HEK293T (cell line): Measurements from ENCODE around the gene AIMP1.
A peak's percentile ranks its signal among the peaks of the same experiment; 100 is the strongest.

ENCODE experiments used
- CTCF ChIA-PET: fragments of 350-600 bp; formaldehyde crosslinking; extraction: SDS; loops from one replicate; lab custom pipeline; 2021; ENCODE audit warnings: antibody characterized with exemption, inconsistent platforms; lab: Yijun Ruan, JAX
- POLR2A ChIA-PET: fragments of 350-600 bp; formaldehyde crosslinking; extraction: SDS; loops from one replicate; lab custom pipeline; 2020; ENCODE audit warnings: antibody characterized with exemption, inconsistent platforms; lab: Yijun Ruan, JAX
- DNase-seq: peaks from one replicate; pipeline ENCODE4 v3.0.0; 2012; ENCODE audit warnings: mixed read lengths; ENCODE audit errors: extremely low spot score
- ARNT ChIP-seq: fragments of 450-650 bp; IDR thresholded peaks from 2 replicates; pipeline ENCODE4 v1.6.1; 2017; ENCODE audit warnings: mild to moderate bottlenecking
- BHLHE40 ChIP-seq: fragments of 450-650 bp; IDR thresholded peaks from 2 replicates; pipeline ENCODE4 v1.6.1; 2016; ENCODE audit warnings: mild to moderate bottlenecking, moderate library complexity, borderline replicate concordance
- CTBP1 ChIP-seq: fragments of 450-650 bp; IDR thresholded peaks from 2 replicates; pipeline ENCODE4 v1.6.1; 2016; ENCODE audit warnings: borderline replicate concordance
- ELF4 ChIP-seq: fragments of 450-650 bp; IDR thresholded peaks from 2 replicates; pipeline ENCODE4 v1.6.1; 2017; ENCODE audit warnings: antibody characterized with exemption
- FOXA1 ChIP-seq: fragments of 450-650 bp; IDR thresholded peaks from 2 replicates; pipeline ENCODE4 v1.6.1; 2016; ENCODE audit warnings: mild to moderate bottlenecking
- FOXK2 ChIP-seq: fragments of 450-650 bp; IDR thresholded peaks from 2 replicates; pipeline ENCODE4 v1.6.1; 2016; ENCODE audit warnings: mild to moderate bottlenecking
- FOXM1 ChIP-seq: fragments of 450-650 bp; IDR thresholded peaks from 2 replicates; pipeline ENCODE4 v1.6.1; 2017; ENCODE audit warnings: mild to moderate bottlenecking, borderline replicate concordance
- HDGF ChIP-seq: fragments of 450-650 bp; IDR thresholded peaks from 2 replicates; pipeline ENCODE4 v1.6.1; 2017; ENCODE audit warnings: antibody characterized with exemption, borderline replicate concordance
- L3MBTL2 ChIP-seq: fragments of 450-650 bp; conservative IDR thresholded peaks from 2 replicates; pipeline ENCODE4 v1.6.1; 2016; ENCODE audit warnings: mild to moderate bottlenecking
- LEF1 ChIP-seq: fragments of 450-650 bp; IDR thresholded peaks from 2 replicates; pipeline ENCODE4 v1.6.1; 2017; ENCODE audit warnings: mild to moderate bottlenecking, borderline replicate concordance
- NFRKB ChIP-seq: fragments of 450-650 bp; IDR thresholded peaks from 2 replicates; pipeline ENCODE4 v1.6.1; 2016; ENCODE audit warnings: mild to moderate bottlenecking, moderate library complexity
- SP1 ChIP-seq: fragments of 450-650 bp; IDR thresholded peaks from 2 replicates; pipeline ENCODE4 v1.6.1; 2017
- SUZ12 ChIP-seq: fragments of 450-650 bp; IDR thresholded peaks from 2 replicates; pipeline ENCODE4 v1.6.1; 2016; ENCODE audit warnings: mild to moderate bottlenecking
- TARDBP ChIP-seq: fragments of 450-650 bp; IDR thresholded peaks from 2 replicates; pipeline ENCODE4 v1.6.1; 2016
- ZNF384 ChIP-seq: fragments of 450-650 bp; IDR thresholded peaks from 2 replicates; pipeline ENCODE4 v1.6.1; 2016
- TF ChIP-seq, protein P1 (sequence below): fragments of 450-650 bp; IDR thresholded peaks from 2 replicates; pipeline ENCODE4 v1.6.1; 2016

Gene AIMP1

DNA sequence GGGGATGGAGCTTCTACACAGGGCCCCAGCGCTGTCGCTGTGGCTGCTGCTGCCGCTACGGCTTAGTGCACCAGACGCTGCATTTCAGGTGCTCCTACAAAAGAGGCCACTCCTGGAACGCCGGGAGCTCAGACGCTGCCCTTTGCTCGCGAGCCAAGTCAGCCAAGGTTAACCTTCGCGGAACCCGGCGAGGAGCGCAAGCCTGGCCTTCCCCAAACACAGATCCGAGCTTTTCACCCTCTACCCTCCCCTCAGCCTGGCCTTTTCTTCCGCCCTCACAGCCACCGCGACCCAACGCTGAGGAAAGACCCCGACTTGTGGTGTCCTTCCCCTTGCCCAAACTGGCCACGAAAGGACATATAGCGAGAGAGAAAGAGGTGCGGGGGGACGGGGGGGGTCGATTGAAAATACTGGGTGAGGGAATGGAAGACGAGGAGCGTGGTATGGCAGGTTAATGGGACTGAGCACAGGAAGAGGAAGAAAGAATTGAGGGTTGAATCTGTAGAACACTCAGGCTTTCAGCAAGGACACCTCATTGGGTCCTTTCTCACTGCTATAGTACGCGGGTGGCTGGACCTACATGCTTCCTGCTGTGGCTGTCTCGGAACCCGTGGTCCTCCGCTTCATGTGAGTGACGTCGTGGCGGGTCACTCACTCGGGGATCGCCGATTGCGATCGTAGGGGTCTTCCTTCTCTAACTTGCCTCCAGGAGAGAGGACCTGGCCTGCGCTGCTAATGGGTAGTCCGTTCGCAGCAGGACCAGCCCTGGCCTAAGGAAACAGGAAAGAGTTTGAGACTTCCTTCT, at the start of gene AIMP1, which contains the start of gene TBCK:
TSS of gene AIMP1 (plus strand) at position 583 of the 805 bp plus-strand sequence. CDS start 8,460 bp downstream, outside the sequence.
TSS of gene TBCK (minus strand) at position 242 of the 805 bp plus-strand sequence. CDS start 7,249 bp downstream, outside the sequence.
- CTCF ChIA-PET = interaction anchor here (0.7 to 1.1 kb wide), 2 partner anchors 12 to 187 kb away, joined by 3 to 5 read pairs; no protein-coding TSS in a partner anchor
- POLR2A ChIA-PET = interaction anchor here (0.6 to 1.4 kb wide), 7 partner anchors 10 to 50 kb away, joined by 3 to 5 read pairs (median 4); no protein-coding TSS in a partner anchor
- peak; percentile 49; the same call in 1 of the 2 replicates for TF ChIP-seq NFRKB
- TF ChIP-seq ARNT = no peak
- TF ChIP-seq ELF4 = peak; percentile 53; the same call in 1 of the 2 replicates
- TF ChIP-seq SP1 = no peak
- TF ChIP-seq FOXM1 = 0 out of 2 replicates have a peak, but pooled peaks have one; percentile 38
- TF ChIP-seq L3MBTL2 = 0 out of 2 replicates have a peak, but pooled peaks have one; percentile 35
- no peak for TF ChIP-seq FOXA1
- TF ChIP-seq, protein P1, sequence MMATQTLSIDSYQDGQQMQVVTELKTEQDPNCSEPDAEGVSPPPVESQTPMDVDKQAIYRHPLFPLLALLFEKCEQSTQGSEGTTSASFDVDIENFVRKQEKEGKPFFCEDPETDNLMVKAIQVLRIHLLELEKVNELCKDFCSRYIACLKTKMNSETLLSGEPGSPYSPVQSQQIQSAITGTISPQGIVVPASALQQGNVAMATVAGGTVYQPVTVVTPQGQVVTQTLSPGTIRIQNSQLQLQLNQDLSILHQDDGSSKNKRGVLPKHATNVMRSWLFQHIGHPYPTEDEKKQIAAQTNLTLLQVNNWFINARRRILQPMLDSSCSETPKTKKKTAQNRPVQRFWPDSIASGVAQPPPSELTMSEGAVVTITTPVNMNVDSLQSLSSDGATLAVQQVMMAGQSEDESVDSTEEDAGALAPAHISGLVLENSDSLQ = peak; percentile 85
- peak; percentile 76 for DNase-seq

DNA sequence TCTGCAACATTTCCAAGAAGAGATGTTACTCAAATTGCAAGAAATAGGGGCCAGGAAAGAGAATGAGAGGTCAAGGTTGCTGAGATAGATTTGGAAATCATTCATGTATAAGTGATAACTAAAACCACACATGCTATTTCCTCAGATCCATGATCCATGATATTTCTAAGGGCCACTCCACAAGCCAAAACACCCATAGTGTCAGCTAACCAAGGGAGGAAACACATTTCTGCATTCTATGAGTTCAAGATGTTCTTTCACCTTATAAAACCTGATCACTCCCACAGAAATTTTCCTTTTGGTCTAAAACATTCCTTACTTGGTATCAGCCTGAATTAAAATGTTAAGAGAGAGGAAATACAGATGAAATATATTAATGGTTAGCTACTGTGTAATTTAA, 47.6 kb upstream of the AIMP1 start:
- TF ChIP-seq ARNT (no peak), HDGF (no peak), L3MBTL2 (no peak), SUZ12 (no peak), BHLHE40 (no peak), FOXA1 (no peak), ELF4 (no peak), TARDBP (no peak)
- no peak for DNase-seq
- POLR2A ChIA-PET = interaction anchor here (1.0 kb wide), 1 partner anchor 47 kb away, joined by 3 read pairs; the partner anchor contains the start of genes AIMP1 and TBCK
- CTCF ChIA-PET = no interaction called here

DNA sequence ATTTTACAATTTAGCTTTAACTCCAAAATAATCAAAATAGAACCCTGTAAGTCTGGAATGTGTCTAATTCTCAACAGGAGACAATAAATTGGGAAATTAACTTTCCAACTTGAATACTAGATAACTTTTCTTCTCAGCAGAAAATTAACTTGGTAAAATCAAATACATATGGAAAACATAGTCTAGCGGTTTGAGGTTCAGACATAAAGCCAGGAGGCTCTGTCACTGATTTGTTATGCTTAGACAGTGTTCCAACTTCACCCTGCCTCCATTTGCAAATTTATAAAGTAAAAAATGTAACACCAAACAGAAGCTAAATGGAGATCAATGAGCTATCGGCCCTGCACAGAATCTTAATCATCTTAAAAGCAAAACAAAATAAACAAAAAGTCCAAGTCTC, 46.6 kb upstream of the AIMP1 start:
- POLR2A ChIA-PET = no interaction called here
- DNase-seq = no peak
- no peak for TF ChIP-seq TARDBP
- TF ChIP-seq FOXK2 = no peak
- TF ChIP-seq HDGF = no peak
- TF ChIP-seq BHLHE40 = no peak
- TF ChIP-seq ZNF384 = no peak
- TF ChIP-seq ELF4 = no peak
- no peak for TF ChIP-seq FOXA1
- no peak for TF ChIP-seq SUZ12
- TF ChIP-seq CTBP1 = no peak
- no peak for TF ChIP-seq FOXM1
- no peak for TF ChIP-seq L3MBTL2
- no peak for TF ChIP-seq ARNT
- TF ChIP-seq LEF1 = no peak
- CTCF ChIA-PET = no interaction called here

DNA sequence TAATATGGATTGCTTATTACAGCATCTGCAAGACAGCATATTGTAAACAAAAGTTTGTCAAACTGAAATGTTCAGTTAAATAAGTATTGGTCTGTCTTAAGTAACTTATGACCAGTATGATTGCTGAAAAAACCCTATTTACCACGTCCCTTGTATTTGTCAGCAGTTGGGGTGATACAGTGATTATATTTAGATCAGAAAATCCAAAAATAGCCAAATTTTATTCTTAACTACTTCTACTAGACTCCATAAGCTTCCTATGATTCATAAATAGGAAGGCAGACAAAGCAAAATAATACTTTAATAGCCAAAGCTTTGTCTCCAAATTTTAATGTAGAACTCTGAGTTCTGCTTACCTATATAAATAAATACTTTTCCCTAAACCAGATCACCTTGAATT, 45.6 kb upstream of the AIMP1 start:
- no peak for TF ChIP-seq SUZ12
- TF ChIP-seq ARNT = no peak
- no peak for TF ChIP-seq SP1
- no peak for DNase-seq
- ChIA-PET POLR2A (interaction anchor here (0.9 kb wide), 1 partner anchor 45 kb away, joined by 4 read pairs; the partner anchor contains the start of gene TBCK), CTCF (no interaction called here)

DNA sequence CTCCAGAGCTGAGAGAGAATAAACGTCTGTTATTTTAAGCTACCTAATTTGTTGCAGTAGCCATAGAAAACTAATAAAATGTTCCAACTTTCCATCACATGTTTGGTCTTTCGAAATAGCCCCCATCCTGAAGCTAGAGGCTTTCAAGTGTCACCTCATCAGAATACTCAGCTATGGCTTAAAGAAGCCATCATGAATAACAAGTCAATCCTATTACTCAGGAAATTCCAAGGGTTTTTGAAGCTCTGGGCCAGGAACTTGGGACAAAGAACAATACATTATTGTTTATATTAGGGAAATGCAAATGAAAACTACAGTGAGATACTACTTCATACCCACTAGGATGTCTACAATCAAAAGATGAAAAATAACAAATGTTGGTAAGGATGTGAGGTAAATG, 42.5 kb upstream of the AIMP1 start:
- DNase-seq = no peak
- TF ChIP-seq ELF4 (no peak), FOXM1 (no peak), ZNF384 (no peak), CTBP1 (no peak), SP1 (no peak), ARNT (no peak), L3MBTL2 (no peak), HDGF (no peak)
- CTCF ChIA-PET = no interaction called here
- POLR2A ChIA-PET = no interaction called here

DNA sequence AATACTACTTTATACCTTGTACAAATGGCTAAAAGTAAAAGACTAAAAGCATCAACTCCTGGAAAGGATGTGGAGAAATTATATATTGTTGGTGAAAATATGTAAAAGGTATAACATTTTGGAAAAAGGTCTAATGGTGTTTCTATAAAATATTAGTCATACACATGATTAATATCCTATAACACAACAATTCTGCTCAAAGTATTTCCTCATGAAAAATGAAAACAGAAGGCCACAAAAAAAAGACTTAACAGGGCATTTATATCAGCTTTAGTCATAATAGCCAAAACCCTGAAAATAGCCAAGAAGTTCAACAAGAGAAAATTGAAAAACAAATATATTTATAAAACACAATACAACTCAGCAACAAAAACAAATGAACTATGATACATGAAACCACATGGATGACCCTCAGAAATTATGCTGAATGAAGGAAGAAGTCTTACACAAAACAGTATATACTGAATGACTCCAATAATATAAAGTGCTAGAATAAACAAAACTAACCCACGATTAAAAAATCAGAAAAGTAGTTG, 39.1 kb upstream of the AIMP1 start:
- DNase-seq = no peak
- POLR2A ChIA-PET = no interaction called here
- TF ChIP-seq ZNF384 (no peak), FOXA1 (no peak), FOXM1 (no peak), CTBP1 (no peak), L3MBTL2 (no peak), HDGF (no peak), FOXK2 (no peak), ELF4 (no peak), SP1 (no peak)
- CTCF ChIA-PET = no interaction called here

DNA sequence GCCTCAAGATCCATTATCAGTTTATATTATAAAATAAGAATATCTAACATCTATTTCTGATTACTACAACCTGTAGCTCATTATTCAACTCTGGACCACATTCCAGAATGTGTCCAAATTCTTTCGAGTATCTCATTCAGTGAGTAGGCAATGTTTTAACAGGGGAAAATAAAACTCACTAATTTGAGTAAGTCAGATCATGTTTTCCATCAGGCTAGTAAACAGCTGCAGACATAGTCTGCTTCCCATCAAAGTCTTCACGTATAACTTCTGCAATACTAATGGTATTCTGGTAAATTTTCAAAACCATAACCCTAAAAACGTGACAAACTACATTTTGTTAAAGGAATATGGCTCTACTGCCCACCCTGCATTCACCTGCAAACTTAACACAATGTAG, 32.1 kb upstream of the AIMP1 start:
- ChIA-PET POLR2A (no interaction called here), CTCF (no interaction called here)
- TF ChIP-seq ZNF384 (no peak), L3MBTL2 (no peak), FOXK2 (no peak), TARDBP (no peak), ELF4 (no peak), LEF1 (no peak), SUZ12 (no peak), CTBP1 (no peak), NFRKB (no peak), FOXM1 (no peak), BHLHE40 (no peak), ARNT (no peak), SP1 (no peak), FOXA1 (no peak), HDGF (no peak)
- TF ChIP-seq, protein P1 = no peak
- no peak for DNase-seq
